ENCODE measurements around the gene GJB3.

Gene GJB3

GRCh38 chr1:34822202-34822601, 41.2 kb downstream of the GJB3 start:
- no peaks in the 10 kb centered on the region for H3K36me3 ChIP-seq
- no peaks in the 10 kb centered on the region for H3K9me3 ChIP-seq
- H3K4me3 ChIP-seq (ENCODE audit: low read depth in 1 of 2, low read length in 1 of 2), result no peak overlapping the region
- H3K4me1 ChIP-seq (ENCODE audit: control insufficient read depth in 1 of 2, insufficient read depth in 1 of 2, low read depth in 1 of 2, low read length in 1 of 2), result no peaks in the 10 kb centered on the region
- H3K27ac ChIP-seq, result no peak overlapping the region
- TF ChIP-seq, protein P1, sequence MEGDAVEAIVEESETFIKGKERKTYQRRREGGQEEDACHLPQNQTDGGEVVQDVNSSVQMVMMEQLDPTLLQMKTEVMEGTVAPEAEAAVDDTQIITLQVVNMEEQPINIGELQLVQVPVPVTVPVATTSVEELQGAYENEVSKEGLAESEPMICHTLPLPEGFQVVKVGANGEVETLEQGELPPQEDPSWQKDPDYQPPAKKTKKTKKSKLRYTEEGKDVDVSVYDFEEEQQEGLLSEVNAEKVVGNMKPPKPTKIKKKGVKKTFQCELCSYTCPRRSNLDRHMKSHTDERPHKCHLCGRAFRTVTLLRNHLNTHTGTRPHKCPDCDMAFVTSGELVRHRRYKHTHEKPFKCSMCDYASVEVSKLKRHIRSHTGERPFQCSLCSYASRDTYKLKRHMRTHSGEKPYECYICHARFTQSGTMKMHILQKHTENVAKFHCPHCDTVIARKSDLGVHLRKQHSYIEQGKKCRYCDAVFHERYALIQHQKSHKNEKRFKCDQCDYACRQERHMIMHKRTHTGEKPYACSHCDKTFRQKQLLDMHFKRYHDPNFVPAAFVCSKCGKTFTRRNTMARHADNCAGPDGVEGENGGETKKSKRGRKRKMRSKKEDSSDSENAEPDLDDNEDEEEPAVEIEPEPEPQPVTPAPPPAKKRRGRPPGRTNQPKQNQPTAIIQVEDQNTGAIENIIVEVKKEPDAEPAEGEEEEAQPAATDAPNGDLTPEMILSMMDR (IDR thresholded peaks at IDR 0.05), result no peak
- no peaks in the 10 kb centered on the region for H3K27me3 ChIP-seq

- no peaks in the 10 kb centered on the region for H3K9me3 ChIP-seq
- H3K4me1 ChIP-seq (ENCODE audit: control insufficient read depth in 1 of 2, insufficient read depth in 1 of 2, low read depth in 1 of 2, low read length in 1 of 2), result no peaks in the 10 kb centered on the region
- TF ChIP-seq, protein P1 (IDR thresholded peaks at IDR 0.05), result no peak
- no peak overlapping the region for H3K27ac ChIP-seq
- no peak overlapping the region for H3K4me3 ChIP-seq (ENCODE audit: low read depth in 1 of 2, low read length in 1 of 2)
- H3K36me3 ChIP-seq, result no peaks in the 10 kb centered on the region
- no peaks in the 10 kb centered on the region for H3K27me3 ChIP-seq
Observed at GRCh38 chr1:34824817-34825454, 43.9 kb downstream of the GJB3 start.

GRCh38 chr1:34825455-34826091, 44.6 kb downstream of the GJB3 start:
- TF ChIP-seq, protein P1 (IDR thresholded peaks at IDR 0.05), result no peak
- H3K27ac ChIP-seq, result no peak overlapping the region
- no peak overlapping the region for H3K4me3 ChIP-seq (ENCODE audit: low read depth in 1 of 2, low read length in 1 of 2)
- no peaks in the 10 kb centered on the region for H3K9me3 ChIP-seq
- no peaks in the 10 kb centered on the region for H3K4me1 ChIP-seq (ENCODE audit: control insufficient read depth in 1 of 2, insufficient read depth in 1 of 2, low read depth in 1 of 2, low read length in 1 of 2)
- H3K27me3 ChIP-seq, result no peaks in the 10 kb centered on the region
- no peaks in the 10 kb centered on the region for H3K36me3 ChIP-seq

GRCh38 chr1:34827341-34827941, 46.4 kb downstream of the GJB3 start:
- no peaks in the 10 kb centered on the region for H3K9me3 ChIP-seq
- H3K27me3 ChIP-seq, result no peaks in the 10 kb centered on the region
- H3K4me1 ChIP-seq (ENCODE audit: control insufficient read depth in 1 of 2, insufficient read depth in 1 of 2, low read depth in 1 of 2, low read length in 1 of 2), result peaks cover 0 to 1% of the 10 kb centered on the region in 2 experiments
- H3K36me3 ChIP-seq, result no peaks in the 10 kb centered on the region
- no peak overlapping the region for H3K4me3 ChIP-seq (ENCODE audit: low read depth in 1 of 2, low read length in 1 of 2)
- TF ChIP-seq, protein P1 (IDR thresholded peaks at IDR 0.05), result no peak
- no peak overlapping the region for H3K27ac ChIP-seq

DNA sequence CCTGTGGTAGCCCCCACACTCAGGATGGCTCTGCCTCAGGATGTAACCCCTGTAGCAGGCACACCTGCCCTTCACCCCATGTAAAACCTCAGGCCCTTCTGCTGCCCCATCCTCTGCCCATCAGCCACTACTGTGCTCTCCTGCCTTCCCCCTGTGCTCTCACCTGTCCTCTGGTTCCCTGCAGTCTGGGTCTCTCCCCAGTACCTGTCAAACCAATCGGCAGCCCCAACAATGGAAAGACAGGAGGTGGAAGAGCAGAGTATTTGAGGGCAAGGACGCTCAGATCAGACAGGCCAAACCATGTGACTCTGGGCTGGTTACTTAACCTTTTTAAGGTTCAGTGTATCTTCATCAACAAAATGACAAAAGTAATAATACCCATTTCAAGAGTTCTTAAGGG, 47.6 kb downstream of the GJB3 start:
- Histone ChIP-seq H3K36me3 (no peaks in the 10 kb centered on the region), H3K9me3 (no peaks in the 10 kb centered on the region), H3K4me1 (ENCODE audit: control insufficient read depth in 1 of 2, insufficient read depth in 1 of 2, low read depth in 1 of 2, low read length in 1 of 2) (peaks cover 0 to 13% of the 10 kb centered on the region in 2 experiments), H3K27ac (no peak overlapping the region), H3K27me3 (no peaks in the 10 kb centered on the region), H3K4me3 (ENCODE audit: low read depth in 1 of 2, low read length in 1 of 2) (no peak overlapping the region)
- TF ChIP-seq, protein P1 (IDR thresholded peaks at IDR 0.05), result no peak
